Loucy (cell line): ENCODE measurements around the gene LRP10.
"Not testable (repeated sequence)": the region's sequence is repeated elsewhere in the genome, so short reads cannot be mapped to it uniquely, and the experiment has no call there.

Experiments
- H2AFZ ChIP-seq: fragments of 200-600 bp; sonication (generic); 2 replicates; pipeline ENCODE4 v1.6.0; 2016; ENCODE audit warnings: antibody characterized with exemption, mild to moderate bottlenecking, low read length, moderate library complexity
- H3F3A ChIP-seq: fragments of 200-600 bp; 2 replicates; pipeline ENCODE4 v1.6.0; 2016; ENCODE audit warnings: antibody characterized with exemption, low read depth, mild to moderate bottlenecking
- H3K27me3 ChIP-seq: fragments of 200-600 bp; sonication (generic); 2 replicates; pipeline ENCODE4 v1.6.1; 2014; ENCODE audit warnings: low read length, mild to moderate bottlenecking; ENCODE audit not compliant: insufficient read depth, poor library complexity, severe bottlenecking
- H3K36me3 ChIP-seq: fragments of 200-600 bp; sonication (generic); 2 replicates; pipeline ENCODE4 v1.6.1; 2016; ENCODE audit warnings: low read length; ENCODE audit not compliant: insufficient read depth
- H3K4me1 ChIP-seq: fragments of 200-600 bp; sonication (generic); 2 replicates; pipeline ENCODE4 v1.5.1; 2014; ENCODE audit warnings: low read length, mild to moderate bottlenecking; ENCODE audit not compliant: insufficient read depth, poor library complexity, severe bottlenecking
- H3K4me2 ChIP-seq: fragments of 200-600 bp; sonication (generic); 2 replicates; pipeline ENCODE4 v1.6.0; 2014; ENCODE audit warnings: antibody characterized with exemption, low read length, low read depth, mild to moderate bottlenecking; ENCODE audit not compliant: poor library complexity, severe bottlenecking
- H3K4me3 ChIP-seq: fragments of 200-600 bp; sonication (generic); 2 replicates; pipeline ENCODE4 v1.5.1; 2014; ENCODE audit warnings: low read length, mild to moderate bottlenecking, mixed read lengths; ENCODE audit not compliant: poor library complexity, severe bottlenecking
- H3K79me2 ChIP-seq: fragments of 200-600 bp; sonication (generic); 2 replicates; pipeline ENCODE4 v1.6.1; 2014; ENCODE audit warnings: low read length; ENCODE audit not compliant: insufficient read depth
- H3K9ac ChIP-seq: fragments of 200-600 bp; sonication (generic); 2 replicates; pipeline ENCODE4 v1.6.0; 2014; ENCODE audit warnings: mild to moderate bottlenecking, low read depth, low read length, moderate library complexity; ENCODE audit not compliant: poor library complexity, severe bottlenecking
- H3K9me2 ChIP-seq: fragments of 200-600 bp; sonication (generic); replicated peaks from 2 replicates; pipeline ENCODE4 v1.6.1; 2016; ENCODE audit warnings: low read depth, low read length, mixed read lengths
- H3K9me3 ChIP-seq: fragments of 200-600 bp; sonication (generic); 2 replicates; pipeline ENCODE4 v1.6.1; 2014; ENCODE audit warnings: mild to moderate bottlenecking, antibody characterized with exemption, low read length, low read depth; ENCODE audit not compliant: insufficient read depth
- H4K20me1 ChIP-seq: fragments of 200-600 bp; sonication (generic); 2 replicates; pipeline ENCODE4 v1.6.0; 2014; ENCODE audit warnings: antibody characterized with exemption, low read length, mild to moderate bottlenecking; ENCODE audit not compliant: insufficient read depth, poor library complexity, severe bottlenecking
- EZH2phosphoT487 ChIP-seq: fragments of 200-600 bp; IDR thresholded peaks from 2 replicates; pipeline ENCODE4 v1.6.1; 2018; ENCODE audit warnings: antibody characterized with exemption, mild to moderate bottlenecking, moderate library complexity, borderline replicate concordance
- TF ChIP-seq, protein P1 (sequence below): fragments of 200-600 bp; sonication (generic); conservative IDR thresholded peaks from 2 replicates; pipeline ENCODE4 v1.5.1; 2014; ENCODE audit warnings: mild to moderate bottlenecking, antibody characterized with exemption, low read length

The LRP10 gene

DNA sequence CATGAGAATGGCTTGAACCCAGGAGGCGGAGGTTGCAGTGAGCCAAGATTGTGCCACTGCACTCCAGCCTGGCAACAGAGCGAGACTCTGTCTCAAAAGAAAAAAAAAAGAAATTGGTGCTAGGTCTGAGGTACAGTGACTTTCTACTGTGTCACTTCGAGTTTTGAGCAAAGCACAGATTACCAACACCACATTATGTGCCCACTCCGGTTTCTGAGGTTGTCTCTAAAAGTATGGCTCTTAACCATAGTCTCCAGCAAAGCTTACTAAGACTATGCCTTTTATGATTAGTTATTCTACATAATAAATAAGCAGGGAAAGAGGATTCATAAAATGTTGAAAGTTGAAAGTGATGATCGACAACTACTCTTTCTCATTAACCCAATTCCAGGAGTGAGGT lies 39.4 kb downstream of the LRP10 start:
- no peaks in the 10 kb centered on the region for H3F3A ChIP-seq
- H3K9ac ChIP-seq: no peak overlapping the region
- no peaks in the 10 kb centered on the region for H3K9me2 ChIP-seq
- peaks cover 19% of the 10 kb centered on the region; the same call in 1 of the 2 replicates for H3K36me3 ChIP-seq
- H4K20me1 ChIP-seq: peaks cover 6% of the 10 kb centered on the region
- H3K4me3 ChIP-seq: no peak overlapping the region
- H2AFZ ChIP-seq: no peak overlapping the region
- no peak overlapping the region for H3K4me2 ChIP-seq
- H3K9me3 ChIP-seq: no peaks in the 10 kb centered on the region
- peaks cover 43% of the 10 kb centered on the region for H3K79me2 ChIP-seq
- TF ChIP-seq, protein P1, sequence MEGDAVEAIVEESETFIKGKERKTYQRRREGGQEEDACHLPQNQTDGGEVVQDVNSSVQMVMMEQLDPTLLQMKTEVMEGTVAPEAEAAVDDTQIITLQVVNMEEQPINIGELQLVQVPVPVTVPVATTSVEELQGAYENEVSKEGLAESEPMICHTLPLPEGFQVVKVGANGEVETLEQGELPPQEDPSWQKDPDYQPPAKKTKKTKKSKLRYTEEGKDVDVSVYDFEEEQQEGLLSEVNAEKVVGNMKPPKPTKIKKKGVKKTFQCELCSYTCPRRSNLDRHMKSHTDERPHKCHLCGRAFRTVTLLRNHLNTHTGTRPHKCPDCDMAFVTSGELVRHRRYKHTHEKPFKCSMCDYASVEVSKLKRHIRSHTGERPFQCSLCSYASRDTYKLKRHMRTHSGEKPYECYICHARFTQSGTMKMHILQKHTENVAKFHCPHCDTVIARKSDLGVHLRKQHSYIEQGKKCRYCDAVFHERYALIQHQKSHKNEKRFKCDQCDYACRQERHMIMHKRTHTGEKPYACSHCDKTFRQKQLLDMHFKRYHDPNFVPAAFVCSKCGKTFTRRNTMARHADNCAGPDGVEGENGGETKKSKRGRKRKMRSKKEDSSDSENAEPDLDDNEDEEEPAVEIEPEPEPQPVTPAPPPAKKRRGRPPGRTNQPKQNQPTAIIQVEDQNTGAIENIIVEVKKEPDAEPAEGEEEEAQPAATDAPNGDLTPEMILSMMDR: no peak
- no peak for TF ChIP-seq EZH2phosphoT487
- peaks cover 1% of the 10 kb centered on the region for H3K4me1 ChIP-seq
- no peaks in the 10 kb centered on the region for H3K27me3 ChIP-seq

DNA sequence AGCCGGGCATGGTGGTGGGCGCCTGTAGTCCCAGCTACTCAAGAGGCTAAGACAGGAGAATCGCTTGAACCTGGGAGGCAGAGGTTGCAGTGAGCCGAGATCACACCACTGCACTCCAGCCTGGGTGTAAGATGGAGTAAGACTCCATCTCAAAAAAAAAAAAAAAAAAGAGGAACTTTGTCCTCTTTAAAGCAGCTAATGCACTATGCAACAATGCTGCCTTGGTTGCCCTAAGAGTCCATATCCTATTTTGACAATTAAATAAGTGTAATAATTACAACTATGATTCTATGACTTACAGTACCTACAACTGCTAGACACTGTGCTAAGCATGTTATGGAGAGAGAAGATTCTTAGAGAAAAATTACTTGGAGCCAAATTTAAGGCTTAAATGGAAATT lies 43.3 kb downstream of the LRP10 start:
- H3K9me3 ChIP-seq, H3F3A ChIP-seq, H2AFZ ChIP-seq, H3K9ac ChIP-seq, H3K27me3 ChIP-seq, H3K36me3 ChIP-seq, H3K4me2 ChIP-seq, H3K4me3 ChIP-seq, H4K20me1 ChIP-seq, H3K9me2 ChIP-seq: not testable (repeated sequence)
- H3K4me1 ChIP-seq: peaks cover 17% of the 10 kb centered on the region
- H3K79me2 ChIP-seq: peaks cover 71% of the 10 kb centered on the region

GRCh38 chr14:22915886-22916521 lies 44.5 kb downstream of the LRP10 start:
- Histone ChIP-seq H3K36me3 (peaks cover 10% of the 10 kb centered on the region; the same call in 1 of the 2 replicates), H3K4me2 (peak overlapping the region; percentile 73)
- TF ChIP-seq EZH2phosphoT487: no peak
- TF ChIP-seq, protein P1: no peak

More at GRCh38 chr14:22915886-22916521, 44.5 kb downstream of the LRP10 start:
- Histone ChIP-seq H3K4me3 (peak overlapping the region; percentile 98), H4K20me1 (peaks cover 8% of the 10 kb centered on the region), H3K9me3 (no peaks in the 10 kb centered on the region), H3K27me3 (no peaks in the 10 kb centered on the region), H2AFZ (no peak overlapping the region), H3K9ac (peak overlapping the region; percentile 24), H3K79me2 (peaks cover 71% of the 10 kb centered on the region), H3K9me2 (no peaks in the 10 kb centered on the region), H3F3A (no peaks in the 10 kb centered on the region), H3K4me1 (peaks cover 17% of the 10 kb centered on the region)
